RWPE2 (cell line): ENCODE results near the gene TNFRSF13B.

Source experiments
- ATAC-seq: fragments of 200-7000 bp; cut with Tn5 transposase; 3 replicates; pipeline ENCODE4 v1.9.1; 2021; ENCODE audit warnings: low read depth
- DNase-seq: peaks from one replicate; pipeline ENCODE4 v3.0.0-alpha.2; 2020; ENCODE audit warnings: low spot score
- H3K27ac ChIP-seq: fragments of 450-650 bp; 2 replicates; pipeline ENCODE4 v1.5.1; 2017; ENCODE audit warnings: mild to moderate bottlenecking; ENCODE audit not compliant: poor library complexity, severe bottlenecking
- H3K27me3 ChIP-seq: fragments of 250-450 bp; sonication (Bioruptor Pico); 2 replicates; pipeline ENCODE4 v1.5.1; 2021; ENCODE audit warnings: mild to moderate bottlenecking, moderate library complexity; ENCODE audit not compliant: insufficient read depth, poor library complexity, severe bottlenecking
- H3K36me3 ChIP-seq: fragments of 250-450 bp; sonication (Bioruptor Pico); 2 replicates; pipeline ENCODE4 v1.5.1; 2020; ENCODE audit warnings: low read depth, mild to moderate bottlenecking, moderate library complexity
- H3K4me1 ChIP-seq: fragments of 250-450 bp; sonication (Bioruptor Pico); 2 replicates; pipeline ENCODE4 v1.5.1; 2021; ENCODE audit warnings: mild to moderate bottlenecking, moderate library complexity; ENCODE audit not compliant: insufficient read depth, poor library complexity, severe bottlenecking
- H3K4me3 ChIP-seq: fragments of 250-450 bp; sonication (Bioruptor Pico); 2 replicates; pipeline ENCODE4 v1.5.1; 2021; ENCODE audit warnings: mild to moderate bottlenecking, moderate library complexity; ENCODE audit not compliant: severe bottlenecking
- H3K9me3 ChIP-seq: fragments of 250-450 bp; sonication (Bioruptor Pico); 2 replicates; pipeline ENCODE4 v1.5.1; 2021; ENCODE audit warnings: mild to moderate bottlenecking, moderate library complexity; ENCODE audit not compliant: severe bottlenecking
- TF ChIP-seq, protein P1 (sequence below): fragments of 450-650 bp; IDR thresholded peaks from one replicate; pipeline ENCODE4 v1.5.1; 2017; ENCODE audit warnings: mild to moderate bottlenecking, moderate library complexity; ENCODE audit not compliant: poor library complexity, severe bottlenecking

TNFRSF13B gene

DNA sequence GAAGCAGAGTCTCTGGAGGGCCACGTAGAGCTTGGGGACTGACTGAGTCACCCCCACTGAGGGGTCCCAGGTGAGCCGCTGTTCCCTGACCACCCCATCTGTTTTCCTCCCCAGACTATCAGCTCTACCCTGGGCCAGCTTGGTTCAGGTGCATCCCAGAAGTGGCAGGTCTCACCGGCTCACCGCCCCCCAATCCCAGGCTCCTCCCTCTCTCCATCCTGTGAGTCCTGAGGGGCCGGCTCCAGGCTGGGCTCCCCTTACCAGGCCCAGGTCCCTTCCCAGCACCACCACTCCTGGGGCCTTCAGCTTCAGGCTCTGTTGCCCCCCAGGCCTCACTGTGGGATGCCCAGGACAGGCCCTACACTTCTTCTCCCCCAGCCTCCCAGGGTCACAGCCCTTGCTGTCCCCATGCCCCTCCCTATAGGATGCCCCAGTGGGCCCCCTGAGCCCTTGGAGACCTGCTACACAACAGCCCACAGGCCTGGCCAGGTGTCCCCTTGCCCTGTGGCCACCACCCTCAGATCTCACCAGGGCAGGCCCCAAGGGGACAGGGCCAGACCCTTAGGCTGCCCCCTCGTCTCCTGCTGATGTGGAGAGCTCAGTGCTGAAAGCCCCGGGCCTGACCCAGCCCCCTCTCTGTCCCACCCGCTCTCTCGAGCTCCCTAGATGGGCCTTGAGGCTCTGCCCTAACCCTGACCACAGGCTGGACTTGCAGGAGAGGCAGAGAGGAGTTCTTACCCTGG is 40.4 kb downstream of the TNFRSF13B start:
- H3K27ac ChIP-seq = no peak overlapping the region
- no peak for ATAC-seq
- no peak for DNase-seq

GRCh38 chr17:16930571-16931317 is 41.2 kb downstream of the TNFRSF13B start:
- no peaks in the 10 kb centered on the region for H3K9me3 ChIP-seq
- no peak overlapping the region for H3K27ac ChIP-seq
- ATAC-seq (no peak), DNase-seq (no peak)
- no peaks in the 10 kb centered on the region for H3K36me3 ChIP-seq
- no peak overlapping the region for H3K4me3 ChIP-seq
- TF ChIP-seq, protein P1, sequence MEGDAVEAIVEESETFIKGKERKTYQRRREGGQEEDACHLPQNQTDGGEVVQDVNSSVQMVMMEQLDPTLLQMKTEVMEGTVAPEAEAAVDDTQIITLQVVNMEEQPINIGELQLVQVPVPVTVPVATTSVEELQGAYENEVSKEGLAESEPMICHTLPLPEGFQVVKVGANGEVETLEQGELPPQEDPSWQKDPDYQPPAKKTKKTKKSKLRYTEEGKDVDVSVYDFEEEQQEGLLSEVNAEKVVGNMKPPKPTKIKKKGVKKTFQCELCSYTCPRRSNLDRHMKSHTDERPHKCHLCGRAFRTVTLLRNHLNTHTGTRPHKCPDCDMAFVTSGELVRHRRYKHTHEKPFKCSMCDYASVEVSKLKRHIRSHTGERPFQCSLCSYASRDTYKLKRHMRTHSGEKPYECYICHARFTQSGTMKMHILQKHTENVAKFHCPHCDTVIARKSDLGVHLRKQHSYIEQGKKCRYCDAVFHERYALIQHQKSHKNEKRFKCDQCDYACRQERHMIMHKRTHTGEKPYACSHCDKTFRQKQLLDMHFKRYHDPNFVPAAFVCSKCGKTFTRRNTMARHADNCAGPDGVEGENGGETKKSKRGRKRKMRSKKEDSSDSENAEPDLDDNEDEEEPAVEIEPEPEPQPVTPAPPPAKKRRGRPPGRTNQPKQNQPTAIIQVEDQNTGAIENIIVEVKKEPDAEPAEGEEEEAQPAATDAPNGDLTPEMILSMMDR = no peak
- no peaks in the 10 kb centered on the region for H3K27me3 ChIP-seq
- no peaks in the 10 kb centered on the region for H3K4me1 ChIP-seq

More for the DNA sequence above, 40.4 kb downstream of the TNFRSF13B start:
- no peaks in the 10 kb centered on the region for H3K27me3 ChIP-seq
- H3K4me1 ChIP-seq = no peaks in the 10 kb centered on the region
- no peak overlapping the region for H3K4me3 ChIP-seq
- H3K36me3 ChIP-seq = no peaks in the 10 kb centered on the region
- H3K9me3 ChIP-seq = no peaks in the 10 kb centered on the region
- TF ChIP-seq, protein P1 = no peak

DNA sequence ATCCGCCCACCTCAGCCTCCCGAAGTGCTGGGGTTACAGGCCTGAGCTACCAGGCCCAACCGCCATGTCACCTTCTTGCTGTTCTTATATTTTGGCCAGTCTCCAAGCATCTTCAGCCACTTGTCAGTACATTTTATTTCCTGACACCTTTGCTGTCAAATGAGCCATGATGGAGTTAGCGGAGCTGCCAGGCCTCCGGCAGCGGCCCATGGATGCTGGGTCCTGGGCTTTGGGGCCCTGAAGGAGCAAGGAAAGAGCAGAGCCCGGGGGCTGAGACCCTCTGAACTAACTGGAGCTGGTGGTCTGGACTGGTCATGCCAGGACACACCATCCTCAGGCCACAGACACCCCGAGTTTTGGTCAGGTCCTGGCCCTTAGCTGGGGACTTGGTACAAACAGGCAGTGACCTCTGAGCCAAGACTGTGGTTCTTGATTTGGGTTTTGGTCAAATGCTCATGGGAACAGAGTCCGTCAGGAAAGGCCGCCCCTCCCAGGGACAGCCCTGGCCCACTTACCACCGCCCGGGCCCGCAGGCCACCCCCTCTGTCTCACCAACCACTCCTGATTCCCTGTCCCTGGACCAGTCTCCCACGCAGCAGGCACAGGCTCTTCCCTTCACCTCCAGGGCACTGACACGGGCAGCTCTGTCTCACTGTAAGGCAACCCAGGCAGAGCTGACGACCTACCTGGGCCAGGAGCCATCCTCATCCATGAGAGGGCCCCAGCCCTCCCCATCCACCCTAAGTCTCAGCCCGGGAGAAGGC is 42.0 kb downstream of the TNFRSF13B start:
- H3K27me3 ChIP-seq = no peaks in the 10 kb centered on the region
- TF ChIP-seq, protein P1 = no peak
- no peaks in the 10 kb centered on the region for H3K9me3 ChIP-seq
- H3K4me3 ChIP-seq = no peak overlapping the region
- H3K36me3 ChIP-seq = no peaks in the 10 kb centered on the region
- H3K27ac ChIP-seq = no peak overlapping the region
- ATAC-seq = no peak
- no peak for DNase-seq
- no peaks in the 10 kb centered on the region for H3K4me1 ChIP-seq

GRCh38 chr17:16929035-16929680 is 42.8 kb downstream of the TNFRSF13B start:
- DNase-seq = no peak
- TF ChIP-seq, protein P1 = no peak
- no peaks in the 10 kb centered on the region for H3K4me1 ChIP-seq
- H3K27me3 ChIP-seq = no peaks in the 10 kb centered on the region
- no peak for ATAC-seq
- H3K27ac ChIP-seq = no peak overlapping the region
- no peak overlapping the region for H3K4me3 ChIP-seq
- no peaks in the 10 kb centered on the region for H3K36me3 ChIP-seq
- H3K9me3 ChIP-seq = no peaks in the 10 kb centered on the region
